Measurements from ENCODE around the gene CHRNB4. TPM values are rescaled to one million over a fixed set of nuclear protein-coding genes. Genes with fewer than 3 reads are reported as not detected.

Gene CHRNB4
- total and polyA plus RNA-seq, 10 of the 15 experiments (the other 5 are each of a cell fraction or from before 2014, with no cell fraction given) = 0.10 TPM; not detected in 9

DNA sequence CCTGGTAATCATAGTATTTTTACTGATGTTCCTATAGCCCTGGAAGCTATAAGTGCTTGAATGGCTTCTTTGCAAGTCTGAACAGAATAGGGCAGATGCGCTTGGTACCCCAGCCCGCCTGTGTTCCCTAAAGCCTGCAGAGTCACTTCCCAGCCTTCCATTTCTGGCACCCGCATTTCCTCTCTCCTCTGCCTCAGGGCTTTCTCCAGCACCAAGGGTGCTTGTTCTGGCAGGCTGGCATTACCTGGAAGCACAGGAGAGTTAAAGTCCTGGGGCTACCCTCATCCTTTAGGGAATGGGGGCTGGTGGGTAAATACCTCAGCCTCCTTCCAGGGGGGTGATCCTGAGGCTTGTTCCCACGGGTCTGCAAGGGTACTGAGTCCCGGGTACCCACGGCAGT lies 12.8 kb downstream of the CHRNB4 start:
- ChIA-PET CTCF (no interaction called here), SMC1A (ENCODE audit: uncharacterized antibody, unreplicated experiment) (no interaction called here), RAD21 (ENCODE audit: unreplicated experiment) (no interaction called here), POLR2A (no interaction called here)
- no peak overlapping the region for H3K4me2 ChIP-seq (ENCODE audit: control insufficient read depth, insufficient read depth)
- H3K4me3 ChIP-seq = no peak overlapping the region
- no peak overlapping the region for H2AFZ ChIP-seq (ENCODE audit: control insufficient read depth, low read depth, low read length)
- WGBS (ENCODE audit: insufficient coverage, insufficient replicate concordance, low lambda C conversion rate, missing lambda C conversion rate) = 20% methylated on average over 6 of the region's 6 CpGs
- H3K36me3 ChIP-seq (ENCODE audit: control insufficient read depth in 2 of 2, insufficient read depth in 2 of 2, low read length in 1 of 2) = no peaks in the 10 kb centered on the region
- no peaks in the 10 kb centered on the region for H3K79me2 ChIP-seq (ENCODE audit: control insufficient read depth, insufficient read depth, low read length)
- H3K27ac ChIP-seq (ENCODE audit: control insufficient read depth, insufficient read depth) = no peak overlapping the region
- in situ Hi-C loops (cut with MboI) = no loop called here
- TF ChIP-seq YY1 (IDR thresholded peaks at IDR 0.05; ENCODE audit: low read depth, low read length) (no peak), RELA (IDR thresholded peaks at IDR 0.05; ENCODE audit: borderline replicate concordance, partially characterized antibody) (no peak), BCL3 (IDR thresholded peaks at IDR 0.05; ENCODE audit: borderline replicate concordance, insufficient read depth, low read depth, low read length, poor library complexity, severe bottlenecking) (no peak), PML (IDR thresholded peaks at IDR 0.05; ENCODE audit: low read length) (no peak), RB1 (IDR thresholded peaks at IDR 0.05; ENCODE audit: borderline replicate concordance) (no peak), CBFB (IDR thresholded peaks at IDR 0.05; ENCODE audit: low read depth) (no peak), YBX1 (IDR thresholded peaks at IDR 0.05) (no peak), CREM (IDR thresholded peaks at IDR 0.05; ENCODE audit: low read depth) (no peak), JUNB (IDR thresholded peaks at IDR 0.05) (no peak), ESRRA (IDR thresholded peaks at IDR 0.05; ENCODE audit: low read length) (no peak), TAF1 (IDR thresholded peaks at IDR 0.05; ENCODE audit: borderline replicate concordance, low read depth, low read length) (no peak), TCF7 (IDR thresholded peaks at IDR 0.05; ENCODE audit: borderline replicate concordance) (no peak), TBL1XR1 (IDR thresholded peaks at IDR 0.05; ENCODE audit: low read depth, low read length) (no peak)
- TF ChIP-seq, protein P1, sequence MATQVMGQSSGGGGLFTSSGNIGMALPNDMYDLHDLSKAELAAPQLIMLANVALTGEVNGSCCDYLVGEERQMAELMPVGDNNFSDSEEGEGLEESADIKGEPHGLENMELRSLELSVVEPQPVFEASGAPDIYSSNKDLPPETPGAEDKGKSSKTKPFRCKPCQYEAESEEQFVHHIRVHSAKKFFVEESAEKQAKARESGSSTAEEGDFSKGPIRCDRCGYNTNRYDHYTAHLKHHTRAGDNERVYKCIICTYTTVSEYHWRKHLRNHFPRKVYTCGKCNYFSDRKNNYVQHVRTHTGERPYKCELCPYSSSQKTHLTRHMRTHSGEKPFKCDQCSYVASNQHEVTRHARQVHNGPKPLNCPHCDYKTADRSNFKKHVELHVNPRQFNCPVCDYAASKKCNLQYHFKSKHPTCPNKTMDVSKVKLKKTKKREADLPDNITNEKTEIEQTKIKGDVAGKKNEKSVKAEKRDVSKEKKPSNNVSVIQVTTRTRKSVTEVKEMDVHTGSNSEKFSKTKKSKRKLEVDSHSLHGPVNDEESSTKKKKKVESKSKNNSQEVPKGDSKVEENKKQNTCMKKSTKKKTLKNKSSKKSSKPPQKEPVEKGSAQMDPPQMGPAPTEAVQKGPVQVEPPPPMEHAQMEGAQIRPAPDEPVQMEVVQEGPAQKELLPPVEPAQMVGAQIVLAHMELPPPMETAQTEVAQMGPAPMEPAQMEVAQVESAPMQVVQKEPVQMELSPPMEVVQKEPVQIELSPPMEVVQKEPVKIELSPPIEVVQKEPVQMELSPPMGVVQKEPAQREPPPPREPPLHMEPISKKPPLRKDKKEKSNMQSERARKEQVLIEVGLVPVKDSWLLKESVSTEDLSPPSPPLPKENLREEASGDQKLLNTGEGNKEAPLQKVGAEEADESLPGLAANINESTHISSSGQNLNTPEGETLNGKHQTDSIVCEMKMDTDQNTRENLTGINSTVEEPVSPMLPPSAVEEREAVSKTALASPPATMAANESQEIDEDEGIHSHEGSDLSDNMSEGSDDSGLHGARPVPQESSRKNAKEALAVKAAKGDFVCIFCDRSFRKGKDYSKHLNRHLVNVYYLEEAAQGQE (IDR thresholded peaks at IDR 0.05; ENCODE audit: low read depth, low read length) = no peak
- TF ChIP-seq, protein P2, sequence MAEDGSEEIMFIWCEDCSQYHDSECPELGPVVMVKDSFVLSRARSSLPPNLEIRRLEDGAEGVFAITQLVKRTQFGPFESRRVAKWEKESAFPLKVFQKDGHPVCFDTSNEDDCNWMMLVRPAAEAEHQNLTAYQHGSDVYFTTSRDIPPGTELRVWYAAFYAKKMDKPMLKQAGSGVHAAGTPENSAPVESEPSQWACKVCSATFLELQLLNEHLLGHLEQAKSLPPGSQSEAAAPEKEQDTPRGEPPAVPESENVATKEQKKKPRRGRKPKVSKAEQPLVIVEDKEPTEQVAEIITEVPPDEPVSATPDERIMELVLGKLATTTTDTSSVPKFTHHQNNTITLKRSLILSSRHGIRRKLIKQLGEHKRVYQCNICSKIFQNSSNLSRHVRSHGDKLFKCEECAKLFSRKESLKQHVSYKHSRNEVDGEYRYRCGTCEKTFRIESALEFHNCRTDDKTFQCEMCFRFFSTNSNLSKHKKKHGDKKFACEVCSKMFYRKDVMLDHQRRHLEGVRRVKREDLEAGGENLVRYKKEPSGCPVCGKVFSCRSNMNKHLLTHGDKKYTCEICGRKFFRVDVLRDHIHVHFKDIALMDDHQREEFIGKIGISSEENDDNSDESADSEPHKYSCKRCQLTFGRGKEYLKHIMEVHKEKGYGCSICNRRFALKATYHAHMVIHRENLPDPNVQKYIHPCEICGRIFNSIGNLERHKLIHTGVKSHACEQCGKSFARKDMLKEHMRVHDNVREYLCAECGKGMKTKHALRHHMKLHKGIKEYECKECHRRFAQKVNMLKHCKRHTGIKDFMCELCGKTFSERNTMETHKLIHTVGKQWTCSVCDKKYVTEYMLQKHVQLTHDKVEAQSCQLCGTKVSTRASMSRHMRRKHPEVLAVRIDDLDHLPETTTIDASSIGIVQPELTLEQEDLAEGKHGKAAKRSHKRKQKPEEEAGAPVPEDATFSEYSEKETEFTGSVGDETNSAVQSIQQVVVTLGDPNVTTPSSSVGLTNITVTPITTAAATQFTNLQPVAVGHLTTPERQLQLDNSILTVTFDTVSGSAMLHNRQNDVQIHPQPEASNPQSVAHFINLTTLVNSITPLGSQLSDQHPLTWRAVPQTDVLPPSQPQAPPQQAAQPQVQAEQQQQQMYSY (CRISPR knock-in tag; IDR thresholded peaks at IDR 0.05) = no peak
- DNase-seq (ENCODE audit: low read depth, low spot score) = no peak
- no peak for ATAC-seq
- no peak overlapping the region for H3K9ac ChIP-seq (ENCODE audit: control insufficient read depth, insufficient read depth, low read length)
- no peaks in the 10 kb centered on the region for H4K20me1 ChIP-seq (ENCODE audit: control insufficient read depth, insufficient read depth)
- H3K27me3 ChIP-seq (replicated peaks in 1 of 2; ENCODE audit: control insufficient read depth in 2 of 2, insufficient read depth in 2 of 2, low read length in 1 of 2) = peaks cover 0 to 1% of the 10 kb centered on the region in 2 experiments; a peak in 1 of 4 replicates
- H3K4me1 ChIP-seq (ENCODE audit: control insufficient read depth, insufficient read depth, low read length) = no peaks in the 10 kb centered on the region
- intact Hi-C loops (cut with micrococcal nuclease; ENCODE audit: unreplicated experiment) = no loop called here
- no peaks in the 10 kb centered on the region; the same call in 2 of the 3 replicates for H3K9me3 ChIP-seq (replicated peaks; ENCODE audit: control insufficient read depth, insufficient read depth, low read length)
- BruUV-seq (replicated peaks) = no TSS peak
- no peak for FAIRE-seq
